ENCODE measurements around the gene PGAM2. TPM values are rescaled to one million over a fixed set of nuclear protein-coding genes. Genes with fewer than 3 reads are reported as not detected.

PGAM2 gene
- total and polyA plus RNA-seq, 2 of the 4 experiments (the other 2 are of a cell fraction), result not detected

DNA sequence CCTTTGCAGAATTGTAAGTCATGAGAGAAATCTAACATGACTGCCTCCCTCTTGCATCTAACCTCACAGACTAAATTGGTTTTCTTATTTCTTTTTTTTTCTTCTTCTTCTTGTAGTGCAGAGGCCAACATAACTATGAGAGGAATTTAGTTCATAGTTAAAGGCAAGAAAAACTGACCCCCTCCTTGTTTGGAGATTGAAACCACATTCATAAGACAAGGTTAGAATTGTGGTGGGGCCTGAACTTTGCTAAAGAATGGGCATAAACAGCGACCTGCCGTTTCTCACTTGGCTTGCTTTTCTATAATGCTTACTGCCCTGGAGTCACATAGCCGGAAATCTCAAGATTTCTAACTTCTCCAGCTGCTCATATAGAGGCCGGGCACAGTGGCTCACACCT, 19.3 kb upstream of the PGAM2 start:
- Histone ChIP-seq H3K79me1 (ENCODE audit: low read depth in 1 of 2, low read length in 2 of 2) (peaks cover 7 to 29% of the 10 kb centered on the region in 2 experiments; a peak in 3 of 4 replicates), H2BK5ac (ENCODE audit: low read depth, low read length, poor library complexity, severe bottlenecking) (peak overlapping the region; percentile 44), H3K27ac (ENCODE audit: insufficient read depth, low read length) (peak overlapping the region; percentile 84; the same call in 1 of the 2 replicates), H3K4me3 (ENCODE audit: insufficient read depth, low read depth, low read length) (no peak overlapping the region), H3K56ac (ENCODE audit: extremely low read depth, insufficient read depth, low read length) (no peak overlapping the region), H2BK15ac (ENCODE audit: low read depth, low read length) (0 out of 3 replicates have a peak overlapping the region, but pooled peaks have one; percentile 93), H4K8ac (ENCODE audit: low read depth in 2 of 2, low read length in 2 of 2) (peak overlapping the region in 1 of 2 experiments; percentile 81; a peak in 2 of 4 replicates), H2AFZ (replicated peaks; ENCODE audit: low read length, poor library complexity) (peak overlapping the region; percentile 75), H3K9me1 (ENCODE audit: insufficient read depth, low read length) (peaks cover 30% of the 10 kb centered on the region), H4K91ac (ENCODE audit: insufficient read depth, low read depth, low read length) (peak overlapping the region; percentile 84; the same call in 1 of the 2 replicates), H3K4me2 (ENCODE audit: low read depth, low read length) (peak overlapping the region; percentile 51; the same call in 1 of the 2 replicates), H3K27me3 (ENCODE audit: control insufficient read depth, insufficient read depth, low read length) (no peaks in the 10 kb centered on the region), H4K20me1 (ENCODE audit: insufficient read depth, low read length) (no peaks in the 10 kb centered on the region; the same call in 1 of the 2 replicates), H3K23ac (ENCODE audit: low read depth, low read length) (peak overlapping the region; percentile 17; the same call in 1 of the 2 replicates), H3K18ac (ENCODE audit: low read depth, low read length) (peak overlapping the region; percentile 51; the same call in 1 of the 2 replicates), H2BK120ac (ENCODE audit: low read depth, low read length) (peak overlapping the region; percentile 86), H2BK20ac (ENCODE audit: low read depth, low read length) (peak overlapping the region; percentile 84), H3K9ac (ENCODE audit: low read depth, low read length) (peak overlapping the region; percentile 5; the same call in 1 of the 2 replicates), H2AK5ac (ENCODE audit: low read depth, low read length) (no peak overlapping the region), H3K36me3 (ENCODE audit: control insufficient read depth, insufficient read depth, low read length) (peaks cover 5% of the 10 kb centered on the region; the same call in 1 of the 2 replicates), H3K4ac (ENCODE audit: low read depth, low read length) (peak overlapping the region; percentile 91), H2AK9ac (replicated peaks; ENCODE audit: low read depth, low read length, poor library complexity) (peak overlapping the region; percentile 89), H3K9me3 (ENCODE audit: control insufficient read depth, insufficient read depth, low read length) (no peaks in the 10 kb centered on the region), H3K4me1 (ENCODE audit: control insufficient read depth, insufficient read depth, low read length) (peaks cover 27% of the 10 kb centered on the region), H3K14ac (replicated peaks; ENCODE audit: low read depth, low read length) (peak overlapping the region; percentile 34), H4K5ac (ENCODE audit: low read depth, low read length) (no peak overlapping the region; the same call in 1 of the 2 replicates)
- DNase-seq (peak; percentile 39), ATAC-seq (ENCODE audit: low read depth) (no peak)
- WGBS, 2 experiments (ENCODE audit: extremely low coverage in 2 of 2, insufficient read length in 1 of 2), result no CpG with 5 or more reads among the region's 4 CpGs
- TF ChIP-seq FOS (IDR thresholded peaks at IDR 0.05; ENCODE audit: low read depth, low read length), result no peak
- no peak for TF ChIP-seq MAFK (IDR thresholded peaks at IDR 0.05; ENCODE audit: low read depth, low read length)
- TF ChIP-seq, protein P1, sequence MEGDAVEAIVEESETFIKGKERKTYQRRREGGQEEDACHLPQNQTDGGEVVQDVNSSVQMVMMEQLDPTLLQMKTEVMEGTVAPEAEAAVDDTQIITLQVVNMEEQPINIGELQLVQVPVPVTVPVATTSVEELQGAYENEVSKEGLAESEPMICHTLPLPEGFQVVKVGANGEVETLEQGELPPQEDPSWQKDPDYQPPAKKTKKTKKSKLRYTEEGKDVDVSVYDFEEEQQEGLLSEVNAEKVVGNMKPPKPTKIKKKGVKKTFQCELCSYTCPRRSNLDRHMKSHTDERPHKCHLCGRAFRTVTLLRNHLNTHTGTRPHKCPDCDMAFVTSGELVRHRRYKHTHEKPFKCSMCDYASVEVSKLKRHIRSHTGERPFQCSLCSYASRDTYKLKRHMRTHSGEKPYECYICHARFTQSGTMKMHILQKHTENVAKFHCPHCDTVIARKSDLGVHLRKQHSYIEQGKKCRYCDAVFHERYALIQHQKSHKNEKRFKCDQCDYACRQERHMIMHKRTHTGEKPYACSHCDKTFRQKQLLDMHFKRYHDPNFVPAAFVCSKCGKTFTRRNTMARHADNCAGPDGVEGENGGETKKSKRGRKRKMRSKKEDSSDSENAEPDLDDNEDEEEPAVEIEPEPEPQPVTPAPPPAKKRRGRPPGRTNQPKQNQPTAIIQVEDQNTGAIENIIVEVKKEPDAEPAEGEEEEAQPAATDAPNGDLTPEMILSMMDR (conservative IDR thresholded peaks at IDR 0.05; ENCODE audit: low read depth, low read length), result no peak
- no peak for TF ChIP-seq MXI1 (IDR thresholded peaks at IDR 0.05; ENCODE audit: borderline replicate concordance, low read depth, low read length)
- no peak for TF ChIP-seq MAZ (IDR thresholded peaks at IDR 0.05; ENCODE audit: borderline replicate concordance, low read depth, low read length)
- no peak for TF ChIP-seq NFE2L2 (IDR thresholded peaks at IDR 0.05; ENCODE audit: low read depth, low read length)
- TF ChIP-seq RCOR1 (IDR thresholded peaks at IDR 0.05; ENCODE audit: insufficient replicate concordance, low read length), result no peak
- no peak for TF ChIP-seq CHD1 (IDR thresholded peaks at IDR 0.05; ENCODE audit: low read depth, low read length)
- TF ChIP-seq RFX5 (IDR thresholded peaks at IDR 0.05; ENCODE audit: low read depth, low read length), result no peak
- no peak for TF ChIP-seq SMC3 (IDR thresholded peaks at IDR 0.05; ENCODE audit: low read depth, low read length)
- TF ChIP-seq POLR2A (IDR thresholded peaks at IDR 0.05; ENCODE audit: low read depth, low read length), result no peak
- TF ChIP-seq CEBPB (IDR thresholded peaks at IDR 0.05; ENCODE audit: low read depth, low read length), result no peak
- TF ChIP-seq RAD21 (IDR thresholded peaks at IDR 0.05; ENCODE audit: low read length), result no peak
- TF ChIP-seq BHLHE40 (IDR thresholded peaks at IDR 0.05; ENCODE audit: low read depth, low read length), result no peak
- TF ChIP-seq, protein P2, sequence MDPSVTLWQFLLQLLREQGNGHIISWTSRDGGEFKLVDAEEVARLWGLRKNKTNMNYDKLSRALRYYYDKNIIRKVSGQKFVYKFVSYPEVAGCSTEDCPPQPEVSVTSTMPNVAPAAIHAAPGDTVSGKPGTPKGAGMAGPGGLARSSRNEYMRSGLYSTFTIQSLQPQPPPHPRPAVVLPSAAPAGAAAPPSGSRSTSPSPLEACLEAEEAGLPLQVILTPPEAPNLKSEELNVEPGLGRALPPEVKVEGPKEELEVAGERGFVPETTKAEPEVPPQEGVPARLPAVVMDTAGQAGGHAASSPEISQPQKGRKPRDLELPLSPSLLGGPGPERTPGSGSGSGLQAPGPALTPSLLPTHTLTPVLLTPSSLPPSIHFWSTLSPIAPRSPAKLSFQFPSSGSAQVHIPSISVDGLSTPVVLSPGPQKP (IDR thresholded peaks at IDR 0.05; ENCODE audit: borderline replicate concordance, low read depth, low read length), result no peak
- TF ChIP-seq, protein P3, sequence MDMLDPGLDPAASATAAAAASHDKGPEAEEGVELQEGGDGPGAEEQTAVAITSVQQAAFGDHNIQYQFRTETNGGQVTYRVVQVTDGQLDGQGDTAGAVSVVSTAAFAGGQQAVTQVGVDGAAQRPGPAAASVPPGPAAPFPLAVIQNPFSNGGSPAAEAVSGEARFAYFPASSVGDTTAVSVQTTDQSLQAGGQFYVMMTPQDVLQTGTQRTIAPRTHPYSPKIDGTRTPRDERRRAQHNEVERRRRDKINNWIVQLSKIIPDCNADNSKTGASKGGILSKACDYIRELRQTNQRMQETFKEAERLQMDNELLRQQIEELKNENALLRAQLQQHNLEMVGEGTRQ (IDR thresholded peaks at IDR 0.05; ENCODE audit: low read depth, low read length), result no peak
- dilution Hi-C loops (cut with HindIII; ENCODE audit: low sequenced_read_pairs, unreplicated experiment) (no loop called here), intact Hi-C loops (cut with micrococcal nuclease) (no loop called here), in situ Hi-C loops (cut with MboI; ENCODE audit: low sequenced_read_pairs) (no loop called here)
- BruUV-seq (replicated peaks), result no TSS peak
- ChIA-PET POLR2A (ENCODE audit: unreplicated experiment) (no interaction called here), CTCF (no interaction called here)
